VCaP (cell line): ENCODE data around the gene SUCLG2.

ENCODE experiments used
- H3K27ac ChIP-seq: fragments of 450-650 bp; 2 replicates; pipeline ENCODE4 v1.5.1; 2017
- TF ChIP-seq, protein P1 (sequence below): fragments of 450-650 bp; conservative IDR thresholded peaks from 2 replicates; pipeline ENCODE4 v1.5.1; 2017; ENCODE audit warnings: mild to moderate bottlenecking, moderate library complexity

SUCLG2 gene

DNA sequence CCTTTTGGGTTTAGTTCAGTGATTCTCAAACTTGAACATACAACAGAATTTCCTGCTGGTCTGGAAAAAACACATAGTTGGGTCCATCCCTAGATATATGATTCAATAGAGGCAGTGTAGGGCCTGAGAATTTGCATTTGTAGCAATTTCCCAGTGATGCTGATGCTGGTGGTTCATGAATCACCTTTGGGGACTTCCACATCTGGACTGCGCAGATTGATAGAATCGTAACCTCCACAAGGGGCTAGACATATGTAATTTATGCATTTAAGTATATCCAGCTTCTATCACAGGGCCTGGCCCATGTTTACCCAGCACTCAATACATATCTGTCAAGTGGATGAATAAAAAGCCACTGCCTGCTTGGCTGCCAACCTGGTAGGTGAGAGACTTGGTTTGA is 33.8 kb upstream of the SUCLG2 start:
- no peak overlapping the region for H3K27ac ChIP-seq
- TF ChIP-seq, protein P1, sequence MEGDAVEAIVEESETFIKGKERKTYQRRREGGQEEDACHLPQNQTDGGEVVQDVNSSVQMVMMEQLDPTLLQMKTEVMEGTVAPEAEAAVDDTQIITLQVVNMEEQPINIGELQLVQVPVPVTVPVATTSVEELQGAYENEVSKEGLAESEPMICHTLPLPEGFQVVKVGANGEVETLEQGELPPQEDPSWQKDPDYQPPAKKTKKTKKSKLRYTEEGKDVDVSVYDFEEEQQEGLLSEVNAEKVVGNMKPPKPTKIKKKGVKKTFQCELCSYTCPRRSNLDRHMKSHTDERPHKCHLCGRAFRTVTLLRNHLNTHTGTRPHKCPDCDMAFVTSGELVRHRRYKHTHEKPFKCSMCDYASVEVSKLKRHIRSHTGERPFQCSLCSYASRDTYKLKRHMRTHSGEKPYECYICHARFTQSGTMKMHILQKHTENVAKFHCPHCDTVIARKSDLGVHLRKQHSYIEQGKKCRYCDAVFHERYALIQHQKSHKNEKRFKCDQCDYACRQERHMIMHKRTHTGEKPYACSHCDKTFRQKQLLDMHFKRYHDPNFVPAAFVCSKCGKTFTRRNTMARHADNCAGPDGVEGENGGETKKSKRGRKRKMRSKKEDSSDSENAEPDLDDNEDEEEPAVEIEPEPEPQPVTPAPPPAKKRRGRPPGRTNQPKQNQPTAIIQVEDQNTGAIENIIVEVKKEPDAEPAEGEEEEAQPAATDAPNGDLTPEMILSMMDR = no peak

DNA sequence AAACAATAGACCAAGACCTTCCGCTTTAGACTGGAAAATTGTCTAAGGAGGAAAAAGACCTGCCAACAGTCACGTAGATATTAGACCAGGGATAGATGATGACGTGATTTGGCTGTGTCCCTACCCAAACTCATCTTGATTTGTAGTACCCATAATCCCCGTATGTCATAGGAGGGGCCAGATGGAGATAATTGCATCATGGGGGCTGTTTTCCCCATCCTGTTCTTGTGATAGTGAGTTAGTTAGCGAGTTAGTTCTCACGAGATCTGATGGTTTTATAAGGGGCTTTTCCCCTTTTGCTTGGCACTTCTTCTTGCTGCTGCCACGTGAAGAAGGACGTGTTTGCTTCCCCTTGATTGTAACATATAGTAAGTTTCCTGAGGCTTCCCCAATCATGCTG is 31.7 kb upstream of the SUCLG2 start:
- TF ChIP-seq, protein P1 = no peak
- H3K27ac ChIP-seq = no peak overlapping the region

DNA sequence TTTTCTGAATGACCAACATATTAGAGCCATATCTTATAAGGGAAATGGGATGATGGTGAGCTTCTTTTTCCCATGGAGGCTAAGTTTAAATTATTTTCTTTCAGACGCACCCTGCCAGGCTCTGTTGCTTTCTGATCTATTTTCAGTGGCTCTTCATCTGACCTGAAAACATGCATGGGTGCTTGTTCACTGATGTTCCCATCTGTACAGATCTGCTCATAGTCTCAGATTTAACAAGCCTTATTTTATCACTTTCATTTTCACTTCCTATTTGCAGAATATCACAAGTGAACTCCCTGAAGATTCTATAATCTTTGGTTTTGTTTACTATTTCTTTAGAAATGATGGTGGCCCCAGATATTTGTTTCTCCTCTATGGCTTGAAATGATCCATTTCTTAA is 31.1 kb upstream of the SUCLG2 start:
- H3K27ac ChIP-seq = no peak overlapping the region
- TF ChIP-seq, protein P1 = no peak

DNA sequence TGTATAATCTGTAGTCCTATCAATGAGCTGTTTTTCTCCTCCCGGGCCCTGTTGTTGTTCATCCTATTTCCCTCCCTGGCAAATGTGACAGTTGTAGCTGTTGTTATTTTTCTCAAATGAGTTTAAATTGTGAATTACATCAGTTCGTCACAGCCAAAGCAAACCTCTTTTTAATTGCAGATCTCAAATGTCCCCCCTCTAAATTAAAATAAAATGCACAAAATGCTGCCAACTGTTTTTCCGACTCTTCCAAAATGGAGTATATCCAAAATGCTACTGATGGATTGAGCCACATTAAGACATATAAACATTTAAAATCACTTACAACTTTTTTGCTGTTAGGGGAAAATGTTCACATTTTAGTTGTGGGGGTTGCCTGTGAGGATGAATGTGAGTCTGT is 29.8 kb upstream of the SUCLG2 start:
- TF ChIP-seq, protein P1 = no peak
- H3K27ac ChIP-seq = no peak overlapping the region

DNA sequence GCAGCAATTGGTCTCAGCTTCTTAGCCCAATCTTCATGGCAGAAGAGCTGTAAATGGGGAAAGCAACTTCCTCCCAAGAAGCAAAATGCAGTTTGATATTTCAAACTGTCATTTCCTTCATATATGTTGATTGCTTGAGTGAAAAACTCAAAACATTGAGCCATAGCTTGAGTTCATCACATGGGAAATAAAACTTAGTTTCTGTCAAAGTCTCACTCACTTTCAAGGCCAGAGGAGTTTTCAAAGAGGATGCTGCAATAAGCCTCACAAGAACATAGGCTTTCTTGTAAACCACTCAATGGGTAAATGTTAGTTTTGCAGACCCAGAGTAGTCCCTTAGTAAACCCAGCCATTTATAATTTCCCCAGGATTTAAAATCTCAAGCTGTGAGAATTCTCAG is 29.1 kb upstream of the SUCLG2 start:
- H3K27ac ChIP-seq = no peak overlapping the region
- TF ChIP-seq, protein P1 = no peak

DNA sequence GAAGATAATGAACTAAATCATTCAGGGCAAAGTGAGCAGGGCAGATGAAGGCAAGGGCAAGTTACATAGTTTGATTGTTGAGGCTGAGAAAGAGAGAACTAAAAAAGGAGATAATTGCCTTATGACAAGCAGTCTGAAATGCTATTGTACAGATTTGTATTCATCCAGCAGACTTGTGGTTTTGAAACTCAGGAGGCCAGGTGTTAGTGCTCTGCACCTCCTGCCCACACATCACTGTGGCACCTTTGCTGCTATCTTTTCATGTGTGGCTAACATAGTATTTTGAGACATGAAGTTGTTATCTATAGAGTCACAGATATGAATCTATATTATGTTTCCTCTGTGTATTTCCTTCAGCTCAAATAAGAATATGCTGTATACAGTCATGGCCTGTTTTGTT is 24.3 kb upstream of the SUCLG2 start:
- TF ChIP-seq, protein P1 = no peak
- H3K27ac ChIP-seq = no peak overlapping the region

DNA sequence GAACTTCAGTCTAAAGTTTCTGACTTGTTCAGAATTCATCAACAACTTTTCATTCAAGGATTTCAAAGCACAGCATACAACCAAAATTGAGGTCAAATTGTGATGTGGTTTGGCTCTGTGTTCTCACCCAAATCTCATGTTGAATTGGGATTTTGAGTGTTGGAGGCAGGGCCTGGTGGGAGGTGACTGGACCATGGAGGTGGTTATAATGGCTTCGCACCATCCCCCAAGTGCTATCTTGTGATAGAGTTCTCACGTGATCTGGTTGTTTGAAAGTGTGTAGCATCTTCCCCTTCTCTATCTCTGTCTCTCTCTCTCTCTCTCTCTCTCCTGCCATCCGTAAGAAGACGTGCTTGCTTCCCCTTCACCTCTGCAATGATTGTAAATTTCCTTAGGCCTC is 19.6 kb upstream of the SUCLG2 start:
- H3K27ac ChIP-seq = no peak overlapping the region
- TF ChIP-seq, protein P1 = no peak

DNA sequence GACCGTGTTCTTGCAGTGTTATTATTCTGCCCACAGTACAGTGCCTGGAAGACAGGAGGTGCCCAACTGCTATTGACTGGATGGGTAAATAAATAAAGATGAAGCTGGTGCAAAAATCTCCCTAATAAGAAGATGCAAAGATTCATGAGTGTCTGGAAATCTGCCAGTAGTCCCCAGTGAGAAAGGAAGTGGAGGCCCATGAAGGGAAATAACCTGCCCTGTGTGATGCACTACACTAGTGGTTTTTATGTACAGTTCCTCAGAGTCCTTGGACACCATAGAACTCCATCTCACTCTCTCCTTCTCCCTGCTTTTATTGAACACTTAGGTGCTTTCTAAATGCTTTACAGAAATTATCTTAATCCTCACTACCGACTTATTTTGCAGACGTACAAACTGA is 8.3 kb upstream of the SUCLG2 start:
- no peak overlapping the region for H3K27ac ChIP-seq

More for the DNA sequence above, 8.3 kb upstream of the SUCLG2 start:
- TF ChIP-seq, protein P1 = no peak
